ENCODE results near the gene SBDS.
"Not testable (repeated sequence)": the region's sequence is repeated elsewhere in the genome, so short reads cannot be mapped to it uniquely, and the experiment has no call there.

GRCh38 chr7:66996444-66997191 lies 1.2 kb upstream of the SBDS start, which contains the start of gene TYW1:
- TF ChIP-seq CTCF (IDR thresholded peaks at IDR 0.05; ENCODE audit: low read depth, low read length, poor library complexity, severe bottlenecking); EZH2phosphoT487 (IDR thresholded peaks at IDR 0.05; ENCODE audit: borderline replicate concordance, low read length): not testable (repeated sequence)
